ENCODE results near the gene NOL3.

Gene NOL3

DNA sequence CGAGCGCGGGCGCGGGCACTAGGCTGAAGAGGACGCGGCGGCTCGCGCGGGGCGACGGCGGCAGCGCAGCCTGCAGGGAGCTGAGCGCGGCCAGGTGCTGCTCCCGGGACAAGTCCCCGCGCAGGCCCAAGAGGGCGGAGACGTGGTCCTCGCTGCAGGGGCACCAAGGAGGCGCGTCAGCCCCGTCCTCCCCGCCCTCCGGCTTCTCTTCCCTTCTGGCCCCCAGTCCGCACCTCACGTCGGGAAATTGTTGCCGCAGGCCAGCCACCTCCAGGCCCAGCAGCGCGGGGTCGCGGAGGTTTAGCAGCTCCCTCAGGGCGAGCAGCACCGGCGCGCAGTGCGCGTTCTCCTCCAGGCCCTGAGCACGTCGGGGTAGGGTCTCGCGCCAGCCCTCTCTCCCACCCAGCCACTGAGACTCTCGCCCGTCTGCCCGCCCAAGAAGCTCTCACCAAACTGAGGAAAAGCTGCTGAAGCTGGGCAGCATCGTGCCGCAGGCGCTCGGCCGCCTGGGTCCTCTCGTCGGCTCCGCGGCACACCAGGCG is 14.2 kb downstream of the NOL3 start:
- Histone ChIP-seq H3K36me3 (ENCODE audit: low read depth) (no peaks in the 10 kb centered on the region), H3K9me3 (ENCODE audit: severe bottlenecking) (no peaks in the 10 kb centered on the region), H3K27me3 (ENCODE audit: insufficient read depth, poor library complexity, severe bottlenecking) (no peaks in the 10 kb centered on the region), H3K4me1 (ENCODE audit: insufficient read depth, poor library complexity, severe bottlenecking) (peaks cover 5% of the 10 kb centered on the region), H3K27ac (ENCODE audit: poor library complexity, severe bottlenecking) (peak overlapping the region; percentile 66), H3K4me3 (ENCODE audit: severe bottlenecking) (peak overlapping the region; percentile 89)
- TF ChIP-seq, protein P1, sequence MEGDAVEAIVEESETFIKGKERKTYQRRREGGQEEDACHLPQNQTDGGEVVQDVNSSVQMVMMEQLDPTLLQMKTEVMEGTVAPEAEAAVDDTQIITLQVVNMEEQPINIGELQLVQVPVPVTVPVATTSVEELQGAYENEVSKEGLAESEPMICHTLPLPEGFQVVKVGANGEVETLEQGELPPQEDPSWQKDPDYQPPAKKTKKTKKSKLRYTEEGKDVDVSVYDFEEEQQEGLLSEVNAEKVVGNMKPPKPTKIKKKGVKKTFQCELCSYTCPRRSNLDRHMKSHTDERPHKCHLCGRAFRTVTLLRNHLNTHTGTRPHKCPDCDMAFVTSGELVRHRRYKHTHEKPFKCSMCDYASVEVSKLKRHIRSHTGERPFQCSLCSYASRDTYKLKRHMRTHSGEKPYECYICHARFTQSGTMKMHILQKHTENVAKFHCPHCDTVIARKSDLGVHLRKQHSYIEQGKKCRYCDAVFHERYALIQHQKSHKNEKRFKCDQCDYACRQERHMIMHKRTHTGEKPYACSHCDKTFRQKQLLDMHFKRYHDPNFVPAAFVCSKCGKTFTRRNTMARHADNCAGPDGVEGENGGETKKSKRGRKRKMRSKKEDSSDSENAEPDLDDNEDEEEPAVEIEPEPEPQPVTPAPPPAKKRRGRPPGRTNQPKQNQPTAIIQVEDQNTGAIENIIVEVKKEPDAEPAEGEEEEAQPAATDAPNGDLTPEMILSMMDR (IDR thresholded peaks at IDR 0.05; ENCODE audit: poor library complexity, severe bottlenecking), result no peak
- ATAC-seq (ENCODE audit: low read depth), result peak; percentile 14
- DNase-seq (ENCODE audit: low spot score), result no peak

DNA sequence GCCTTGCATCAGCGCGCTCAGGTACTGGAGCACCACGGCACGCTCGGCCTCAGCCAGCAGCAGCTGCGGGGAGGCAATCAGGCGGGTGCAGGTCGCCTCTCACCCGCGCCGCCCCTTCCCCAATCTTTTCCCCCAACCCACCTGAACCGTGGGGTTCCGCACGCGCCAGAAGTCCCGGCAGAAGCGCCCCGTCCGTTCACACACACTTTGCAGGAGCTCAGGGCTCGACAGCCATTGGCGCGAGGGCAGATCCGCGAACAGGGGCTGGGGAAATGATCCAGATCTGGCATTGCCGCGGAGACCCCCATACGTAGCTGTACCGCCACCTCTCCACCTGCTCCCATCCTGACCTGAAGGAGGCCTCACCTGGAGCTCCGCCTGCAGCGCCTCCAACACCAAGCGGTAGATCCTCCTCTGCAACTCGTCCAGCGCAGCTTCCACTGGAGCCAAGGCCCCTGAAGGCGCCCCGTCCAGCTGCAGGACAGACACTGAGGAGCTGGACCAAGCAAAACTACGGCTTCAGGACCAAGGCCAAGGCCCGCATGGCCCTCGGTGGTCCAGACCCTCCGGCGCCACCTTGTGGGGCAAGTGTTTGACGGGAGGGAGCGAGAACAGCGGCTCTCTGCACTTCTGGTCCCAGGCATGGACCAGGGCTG is 14.8 kb downstream of the NOL3 start:
- DNase-seq (ENCODE audit: low spot score) (peak; percentile 91), ATAC-seq (ENCODE audit: low read depth) (peak; percentile 51)
- no peak overlapping the region for H3K27ac ChIP-seq (ENCODE audit: poor library complexity, severe bottlenecking)
- H3K4me1 ChIP-seq (ENCODE audit: insufficient read depth, poor library complexity, severe bottlenecking), result peaks cover 5% of the 10 kb centered on the region
- H3K36me3 ChIP-seq (ENCODE audit: low read depth), result no peaks in the 10 kb centered on the region
- H3K9me3 ChIP-seq (ENCODE audit: severe bottlenecking), result no peaks in the 10 kb centered on the region
- TF ChIP-seq, protein P1 (IDR thresholded peaks at IDR 0.05; ENCODE audit: poor library complexity, severe bottlenecking), result peak; percentile 89
- H3K4me3 ChIP-seq (ENCODE audit: severe bottlenecking), result no peak overlapping the region
- no peaks in the 10 kb centered on the region for H3K27me3 ChIP-seq (ENCODE audit: insufficient read depth, poor library complexity, severe bottlenecking)

DNA sequence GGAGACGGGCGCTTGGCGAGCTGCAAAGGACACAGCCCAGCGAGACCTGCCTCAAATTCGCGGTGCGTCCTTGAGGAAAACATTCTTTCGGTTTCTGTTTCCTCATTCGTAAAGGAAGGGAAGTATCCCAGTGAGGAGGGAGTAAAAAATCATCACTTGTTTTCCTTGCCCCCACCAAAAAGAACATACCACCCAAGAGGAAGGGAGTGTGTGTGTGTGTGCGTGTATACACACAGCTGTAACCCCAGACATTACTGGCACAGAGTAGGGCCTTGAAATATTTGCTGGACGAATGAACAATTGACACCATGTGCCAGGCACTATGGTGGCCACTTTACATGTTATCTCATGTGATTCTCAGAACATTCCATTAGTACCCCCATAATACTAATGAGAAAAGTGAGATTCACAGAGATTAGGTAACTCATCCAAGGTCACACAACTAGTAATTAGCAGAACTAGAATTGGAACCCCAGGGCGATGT is 15.4 kb downstream of the NOL3 start:
- TF ChIP-seq, protein P1 (IDR thresholded peaks at IDR 0.05; ENCODE audit: poor library complexity, severe bottlenecking), result peak; percentile 73
- H3K4me1 ChIP-seq (ENCODE audit: insufficient read depth, poor library complexity, severe bottlenecking), result peaks cover 5% of the 10 kb centered on the region
- H3K4me3 ChIP-seq (ENCODE audit: severe bottlenecking), result no peak overlapping the region
- no peaks in the 10 kb centered on the region for H3K9me3 ChIP-seq (ENCODE audit: severe bottlenecking)
- H3K27ac ChIP-seq (ENCODE audit: poor library complexity, severe bottlenecking), result no peak overlapping the region
- DNase-seq (ENCODE audit: low spot score) (no peak), ATAC-seq (ENCODE audit: low read depth) (no peak)
- H3K27me3 ChIP-seq (ENCODE audit: insufficient read depth, poor library complexity, severe bottlenecking), result no peaks in the 10 kb centered on the region
- no peaks in the 10 kb centered on the region for H3K36me3 ChIP-seq (ENCODE audit: low read depth)

DNA sequence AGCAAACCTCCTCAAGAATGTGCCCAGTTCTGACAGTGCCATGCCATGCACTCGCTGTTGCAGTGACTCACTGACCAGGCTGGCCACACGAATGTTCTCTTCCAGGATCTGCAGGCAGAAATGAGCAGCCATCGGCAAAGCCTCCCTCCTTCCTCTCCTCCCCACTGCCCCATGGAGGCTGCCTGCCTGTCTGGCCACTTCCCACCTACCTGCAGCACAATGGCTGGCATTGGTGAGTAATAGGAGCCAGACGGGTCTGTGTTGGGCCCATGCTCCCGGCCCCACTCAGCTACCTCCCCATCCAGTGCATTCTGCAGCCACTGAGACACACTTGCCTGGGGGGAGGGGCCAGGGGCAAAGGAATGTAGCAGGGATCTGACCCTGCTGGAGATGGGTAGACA is 16.2 kb downstream of the NOL3 start:
- peaks cover 8% of the 10 kb centered on the region for H3K4me1 ChIP-seq (ENCODE audit: insufficient read depth, poor library complexity, severe bottlenecking)
- H3K36me3 ChIP-seq (ENCODE audit: low read depth), result no peaks in the 10 kb centered on the region

More for the DNA sequence above, 16.2 kb downstream of the NOL3 start:
- TF ChIP-seq, protein P1 (IDR thresholded peaks at IDR 0.05; ENCODE audit: poor library complexity, severe bottlenecking), result no peak
- H3K27me3 ChIP-seq (ENCODE audit: insufficient read depth, poor library complexity, severe bottlenecking), result no peaks in the 10 kb centered on the region
- H3K27ac ChIP-seq (ENCODE audit: poor library complexity, severe bottlenecking), result no peak overlapping the region
- no peak overlapping the region for H3K4me3 ChIP-seq (ENCODE audit: severe bottlenecking)
- DNase-seq (ENCODE audit: low spot score), result no peak
- peak; percentile 4; the same call in 1 of the 3 replicates for ATAC-seq (ENCODE audit: low read depth)
- H3K9me3 ChIP-seq (ENCODE audit: severe bottlenecking), result no peaks in the 10 kb centered on the region

Data from RWPE2 (cell line).